NCI-H2029 treated with DMSO at 0.1 percent for 48 hours (cell line): ENCODE measurements around the gene ZNF385B.
A peak's percentile ranks its signal among the peaks of the same experiment; 100 is the strongest.

Source experiments
- DNase-seq: peaks from one replicate; lab custom pipeline; 2025; lab: John Stamatoyannopoulos, UW

ZNF385B gene

DNA sequence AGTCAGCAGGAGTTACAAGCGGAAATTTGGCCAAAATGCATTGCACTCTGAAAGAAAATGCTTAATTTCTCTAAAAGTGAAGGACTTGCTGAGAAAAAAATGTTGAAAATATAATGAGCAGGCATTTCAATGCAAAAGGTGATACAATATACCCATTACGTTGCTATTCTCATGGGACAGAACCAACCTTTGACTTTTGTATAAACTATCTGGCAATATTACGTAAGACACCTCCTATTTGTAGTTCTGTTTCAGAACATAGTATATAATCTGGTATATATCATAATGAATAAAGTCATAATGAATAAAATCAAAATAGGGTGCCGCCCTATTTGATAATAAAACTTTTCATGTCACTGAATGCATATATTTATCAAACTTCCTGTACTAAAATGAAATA is 310.6 kb downstream of the ZNF385B start:
- DNase-seq: no peak

DNA sequence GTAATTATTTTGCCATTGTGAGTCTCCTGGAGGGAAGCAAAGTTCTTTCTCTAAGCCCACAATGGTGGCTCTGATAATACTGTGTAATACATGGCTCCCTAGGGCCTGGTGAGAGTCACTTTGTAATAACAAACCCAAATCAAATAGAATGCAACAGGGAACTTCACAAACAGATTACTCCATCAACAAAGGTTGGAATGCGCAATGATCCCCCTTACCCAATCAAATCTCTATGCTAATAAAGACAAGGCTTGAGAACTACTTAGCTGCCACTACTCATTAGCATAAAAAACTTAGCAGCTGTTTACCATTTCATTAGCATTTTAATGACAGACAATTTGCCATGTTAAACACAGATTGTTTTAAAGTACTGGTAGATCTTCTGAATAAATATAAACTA is 311.2 kb downstream of the ZNF385B start:
- no peak for DNase-seq

DNA sequence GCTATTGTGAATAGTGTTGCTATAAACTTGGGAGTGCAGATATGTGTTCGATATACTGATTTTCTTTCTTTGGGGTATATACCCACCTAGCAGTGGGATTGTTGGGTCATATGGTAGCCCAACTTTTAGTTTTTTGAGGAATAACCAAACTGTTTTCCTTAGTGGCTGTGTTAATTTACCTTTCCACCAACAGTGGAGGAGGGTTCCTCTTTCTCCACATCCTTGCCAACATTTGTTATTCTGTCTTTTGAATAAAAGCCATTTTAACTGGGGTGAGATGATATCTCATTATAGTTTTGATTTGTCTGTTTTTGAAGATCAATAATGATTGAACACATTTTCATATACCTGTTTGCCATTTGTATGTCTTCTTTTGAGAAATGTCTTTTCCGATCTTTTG is 314.8 kb downstream of the ZNF385B start:
- no peak for DNase-seq

DNA sequence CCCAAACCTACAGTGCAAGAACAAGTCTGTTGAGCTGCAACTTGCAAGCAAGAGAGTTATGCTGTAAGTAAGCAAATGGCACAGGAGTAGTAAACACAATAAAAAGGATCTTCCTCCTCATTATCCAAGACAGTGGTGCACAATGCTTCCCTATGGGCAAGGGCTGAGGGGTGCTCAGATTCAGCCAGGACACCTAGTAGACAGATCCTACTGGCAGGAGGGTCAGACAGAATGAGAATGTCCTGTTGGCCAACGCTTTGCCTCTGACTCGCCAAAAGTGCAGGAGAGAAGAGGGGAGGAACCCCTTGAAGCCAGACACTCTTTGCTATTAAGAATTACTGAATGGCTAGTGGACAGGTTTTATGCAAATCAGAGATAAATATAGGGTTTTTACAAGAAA is 316.4 kb downstream of the ZNF385B start:
- no peak for DNase-seq

DNA sequence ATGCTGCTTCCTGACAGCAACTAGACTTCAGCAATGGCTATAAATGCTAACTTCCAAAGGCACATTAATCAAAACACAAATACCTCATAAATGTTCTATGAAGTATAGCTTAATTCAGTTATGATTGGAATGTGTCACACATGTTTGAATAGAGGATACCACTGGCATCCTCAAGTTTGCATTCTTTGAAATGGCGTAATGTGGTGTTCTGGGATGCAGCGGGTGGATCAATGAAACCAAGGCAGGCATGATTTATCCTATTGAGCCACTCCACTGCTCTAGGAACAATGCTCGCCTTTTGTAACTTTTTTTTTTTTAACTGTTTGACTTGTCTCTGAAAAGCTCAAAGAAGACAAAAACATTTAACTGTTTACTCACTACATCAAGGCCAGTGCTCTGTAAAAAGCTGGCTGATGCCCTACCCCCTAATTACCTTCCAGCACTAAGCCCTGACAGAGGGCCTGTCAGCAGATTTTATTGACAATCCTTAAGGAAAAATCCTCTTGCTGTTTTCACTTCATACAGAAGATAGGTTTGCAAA is 318.0 kb downstream of the ZNF385B start:
- no peak for DNase-seq

DNA sequence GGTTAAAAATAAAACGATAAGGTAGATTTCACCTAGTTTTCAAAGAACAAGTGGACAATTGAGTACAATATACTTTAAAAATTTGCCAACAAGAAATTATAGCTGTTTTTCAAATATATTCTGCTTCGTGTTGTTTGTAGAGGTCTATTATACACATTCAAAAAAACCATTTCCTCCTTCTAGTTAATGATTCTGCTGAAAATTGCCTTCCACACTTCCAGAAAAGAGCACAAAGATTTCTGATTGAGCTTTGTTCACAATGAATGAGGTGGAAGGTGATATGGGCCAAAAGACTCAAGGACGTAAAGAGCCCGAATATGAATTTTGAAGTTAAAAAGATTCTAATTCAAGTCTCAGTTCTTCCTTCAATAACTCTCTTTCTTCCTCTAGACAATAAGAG is 319.8 kb downstream of the ZNF385B start:
- DNase-seq: no peak

DNA sequence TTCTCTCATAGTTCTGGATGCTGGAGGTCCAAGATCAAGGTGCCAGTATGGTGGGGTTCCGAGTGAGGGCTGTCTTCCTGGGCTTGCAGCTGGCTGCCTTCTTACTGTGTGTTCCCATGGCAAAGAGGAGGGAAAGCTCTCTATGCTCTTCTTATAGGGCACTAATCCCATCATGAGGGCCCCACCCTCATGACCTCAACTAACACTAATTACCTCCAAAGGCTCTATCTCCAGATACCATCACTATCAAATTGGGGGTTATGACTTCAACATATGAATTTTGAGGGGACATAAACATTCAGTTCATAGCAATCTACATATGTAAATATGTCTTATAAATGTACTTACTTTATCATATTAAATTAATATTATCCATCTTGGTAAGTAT is 322.3 kb downstream of the ZNF385B start:
- no peak for DNase-seq

DNA sequence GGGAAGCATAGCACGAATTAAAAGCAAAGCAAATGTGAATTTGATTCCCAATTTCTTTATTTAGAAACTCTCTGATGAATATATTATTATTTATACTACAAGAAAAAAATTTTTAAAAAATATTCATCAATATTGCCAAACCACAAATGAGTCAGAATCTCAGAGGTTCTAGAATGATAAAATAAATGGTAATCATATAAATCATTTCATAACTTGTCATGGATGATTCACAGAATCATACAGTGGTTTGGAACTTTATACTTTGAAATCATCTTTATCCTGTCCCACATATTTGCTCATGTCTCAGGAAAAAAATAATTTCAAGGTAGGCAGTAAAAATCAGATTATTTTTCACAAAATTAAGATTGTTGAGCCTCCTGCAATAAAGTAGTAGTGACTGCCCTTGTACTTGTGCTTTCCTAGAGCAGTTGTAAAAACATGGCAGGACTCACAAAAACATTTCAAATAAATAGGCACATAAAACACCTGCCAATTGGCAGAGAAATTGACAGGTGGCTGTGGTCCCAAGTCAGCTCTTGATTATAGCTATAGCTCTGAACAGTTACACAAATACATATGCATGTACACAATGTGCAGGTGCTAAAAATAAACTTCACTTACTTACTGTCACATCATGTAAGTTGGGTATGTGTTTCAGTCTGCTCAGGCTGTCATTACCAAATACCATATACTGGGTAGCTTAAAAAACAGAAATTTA is 322.8 kb downstream of the ZNF385B start:
- DNase-seq: no peak

DNA sequence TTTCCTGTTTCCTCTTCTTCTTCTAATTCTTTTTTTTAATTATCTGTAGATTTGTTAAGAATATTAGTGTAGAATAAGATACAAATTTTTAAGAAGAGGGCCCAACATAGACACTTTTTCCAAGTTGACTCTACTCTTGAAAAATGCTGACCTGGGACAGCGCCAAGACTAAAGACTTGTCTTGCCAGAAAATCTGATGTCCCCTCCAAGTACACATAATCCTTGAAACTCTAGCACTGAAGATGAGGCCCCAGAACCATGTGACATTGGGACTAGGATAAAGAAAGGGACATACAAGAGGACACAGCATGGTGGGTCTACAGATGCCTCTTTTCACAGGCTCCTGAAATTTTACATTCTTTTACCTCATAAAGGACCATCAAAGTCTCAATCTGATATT is 325.2 kb downstream of the ZNF385B start:
- DNase-seq: no peak

DNA sequence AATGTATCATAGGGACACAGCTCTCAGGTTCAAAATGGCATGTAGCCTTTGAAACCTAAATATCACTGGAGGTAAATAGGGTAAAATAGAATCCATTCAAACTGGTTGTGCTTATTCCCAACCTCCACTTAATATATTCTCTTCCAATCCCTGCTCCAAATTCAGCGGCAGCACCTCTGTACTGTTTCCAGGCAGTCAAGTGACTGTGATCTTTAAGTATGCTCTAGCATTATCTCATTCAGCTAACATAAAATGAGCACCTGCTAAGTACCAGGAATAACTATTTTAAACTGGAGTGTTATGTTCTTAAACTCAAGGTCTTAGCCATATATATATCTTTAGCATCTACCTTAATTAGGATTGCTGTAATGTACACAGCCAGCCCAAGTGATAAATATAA is 327.5 kb downstream of the ZNF385B start:
- no peak for DNase-seq

DNA sequence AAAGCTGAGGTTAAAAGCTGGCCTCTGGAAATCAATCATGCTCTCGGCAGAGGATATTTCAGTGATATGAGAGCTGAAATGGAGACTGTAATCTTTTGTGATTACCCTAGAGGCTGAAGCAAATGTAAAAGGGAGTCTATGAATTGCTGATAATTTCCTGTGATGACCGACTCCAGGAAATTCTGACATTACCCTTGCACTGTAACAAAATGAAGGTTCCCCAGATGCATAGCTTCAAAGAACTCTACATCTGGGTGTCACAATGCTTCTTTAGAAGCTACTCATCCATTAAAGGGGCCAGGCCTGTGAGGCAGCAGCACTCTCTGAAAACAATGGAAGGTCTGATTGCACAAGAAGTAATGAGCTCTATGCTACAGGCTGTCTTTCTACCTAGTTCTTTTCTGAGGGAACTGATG is 328.5 kb downstream of the ZNF385B start:
- no peak for DNase-seq

DNA sequence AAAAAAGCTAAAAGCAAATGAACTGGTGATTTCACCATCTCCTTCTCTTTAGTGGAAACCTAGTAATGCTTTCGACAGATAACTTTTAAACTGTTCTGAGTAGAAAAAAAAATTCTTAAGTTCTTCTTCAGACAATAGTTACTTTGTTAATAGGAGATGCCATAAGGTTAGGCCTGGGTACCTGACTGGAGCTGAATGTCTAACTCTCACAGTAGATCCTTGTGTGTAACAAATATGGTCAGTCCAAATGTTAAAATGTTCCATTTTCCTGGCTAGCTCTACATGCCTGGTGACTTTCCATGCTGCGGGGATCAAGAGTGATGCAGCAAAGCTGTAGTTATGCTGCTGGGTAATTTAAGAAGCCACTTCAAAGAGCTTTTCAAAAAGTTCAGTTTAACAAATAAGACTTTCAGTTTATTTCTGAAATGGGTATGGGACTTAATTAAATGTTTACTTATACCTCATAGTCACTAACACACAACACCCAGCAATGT is 332.8 kb downstream of the ZNF385B start:
- no peak for DNase-seq

DNA sequence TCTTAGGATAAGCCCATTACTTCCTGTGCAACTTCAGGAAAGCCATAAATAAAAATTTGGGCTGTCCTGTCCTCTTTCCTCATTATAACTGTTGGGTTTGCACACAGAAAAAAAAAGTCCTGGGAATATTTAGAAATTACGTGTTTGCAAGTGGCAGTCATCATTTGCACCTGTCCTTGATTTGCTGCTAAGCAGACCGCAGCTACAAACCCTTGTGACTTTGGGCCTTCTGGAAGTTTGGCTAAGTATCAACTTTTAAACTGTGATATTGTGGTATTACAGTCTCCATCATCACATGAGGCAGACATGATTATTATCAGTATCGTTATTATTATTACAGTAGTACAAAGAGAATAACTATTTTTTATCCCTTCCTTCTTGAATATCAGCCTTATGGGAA is 336.1 kb downstream of the ZNF385B start:
- no peak for DNase-seq

DNA sequence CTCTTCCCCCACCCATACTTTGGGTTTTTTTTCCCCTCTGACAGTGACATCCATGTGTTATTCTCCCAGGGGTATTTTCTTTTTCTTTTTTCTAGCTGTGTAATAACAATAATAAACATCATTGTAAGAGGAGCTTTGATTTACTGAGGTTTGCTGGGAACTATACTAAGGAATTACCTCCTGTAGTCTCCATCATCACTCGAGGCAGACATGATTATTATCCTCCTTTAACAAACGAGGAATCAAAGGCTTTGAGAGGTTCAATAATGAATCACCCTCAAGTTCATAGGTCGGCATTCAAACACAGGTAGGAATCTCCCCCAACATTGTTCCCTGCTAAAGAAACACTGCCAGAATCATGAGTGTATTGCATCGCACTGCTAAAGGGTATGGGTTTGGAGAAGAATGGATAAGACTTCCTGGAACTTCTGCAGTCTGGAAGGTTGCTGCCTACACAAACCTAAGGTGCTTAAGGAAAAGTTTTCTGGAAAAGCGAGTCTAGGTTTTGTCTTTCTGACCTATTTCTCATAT is 336.5 kb downstream of the ZNF385B start:
- DNase-seq: no peak

DNA sequence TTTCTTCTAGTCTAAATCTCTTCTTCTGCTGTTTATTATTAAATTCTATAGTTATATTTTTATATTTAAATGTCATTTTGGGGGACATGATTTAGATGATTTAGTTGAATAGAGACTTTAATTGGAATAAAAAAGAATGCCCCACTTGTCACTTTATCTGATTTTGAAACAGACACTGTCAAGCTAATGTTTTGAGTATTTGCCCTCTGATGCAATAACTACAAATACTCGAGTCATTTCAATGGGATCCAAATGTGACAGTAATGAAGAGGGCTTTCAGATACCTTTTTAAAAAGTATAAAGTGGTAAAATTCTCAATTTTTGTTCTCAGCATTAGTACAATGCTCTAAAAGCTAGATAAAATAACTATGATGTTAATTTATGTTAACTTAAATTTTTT is 339.5 kb downstream of the ZNF385B start:
- DNase-seq: no peak

DNA sequence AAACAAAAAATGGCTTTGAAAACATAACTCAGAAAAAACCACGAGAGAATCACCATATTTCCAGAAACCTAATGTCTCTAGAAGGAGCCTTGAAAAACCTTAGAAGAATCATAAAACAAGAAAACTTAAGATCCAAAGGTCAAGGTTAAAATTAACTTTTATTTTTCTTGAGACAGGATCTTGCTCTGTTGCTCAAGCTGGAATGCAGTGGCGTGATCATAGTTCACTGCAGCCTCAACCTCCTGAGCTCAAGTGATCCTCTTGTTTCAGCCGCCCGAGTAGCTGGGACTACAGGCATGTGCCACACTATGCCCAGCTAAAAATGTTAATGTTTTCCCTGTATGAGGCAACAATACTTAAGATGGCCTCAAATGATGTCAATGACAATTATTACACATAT is 342.6 kb downstream of the ZNF385B start:
- no peak for DNase-seq

DNA sequence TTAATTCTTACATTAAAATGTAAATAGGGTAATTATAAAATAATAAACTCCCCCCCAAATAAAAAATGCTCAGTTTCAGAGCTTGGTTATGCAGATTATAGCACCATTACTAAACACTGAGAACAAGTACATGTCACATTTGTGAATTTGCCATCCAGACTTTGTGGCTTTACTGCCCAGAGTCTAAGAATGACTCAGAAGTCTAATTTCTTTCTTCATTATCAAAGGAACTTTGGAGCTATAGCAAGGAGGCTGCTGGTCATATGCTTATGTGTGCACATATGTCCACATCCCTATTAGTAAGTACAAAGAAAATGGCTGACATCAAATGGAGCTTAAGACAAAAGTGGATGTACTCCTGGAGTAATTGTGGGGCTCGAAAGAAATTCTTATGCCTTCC is 348.2 kb downstream of the ZNF385B start:
- DNase-seq: no peak

DNA sequence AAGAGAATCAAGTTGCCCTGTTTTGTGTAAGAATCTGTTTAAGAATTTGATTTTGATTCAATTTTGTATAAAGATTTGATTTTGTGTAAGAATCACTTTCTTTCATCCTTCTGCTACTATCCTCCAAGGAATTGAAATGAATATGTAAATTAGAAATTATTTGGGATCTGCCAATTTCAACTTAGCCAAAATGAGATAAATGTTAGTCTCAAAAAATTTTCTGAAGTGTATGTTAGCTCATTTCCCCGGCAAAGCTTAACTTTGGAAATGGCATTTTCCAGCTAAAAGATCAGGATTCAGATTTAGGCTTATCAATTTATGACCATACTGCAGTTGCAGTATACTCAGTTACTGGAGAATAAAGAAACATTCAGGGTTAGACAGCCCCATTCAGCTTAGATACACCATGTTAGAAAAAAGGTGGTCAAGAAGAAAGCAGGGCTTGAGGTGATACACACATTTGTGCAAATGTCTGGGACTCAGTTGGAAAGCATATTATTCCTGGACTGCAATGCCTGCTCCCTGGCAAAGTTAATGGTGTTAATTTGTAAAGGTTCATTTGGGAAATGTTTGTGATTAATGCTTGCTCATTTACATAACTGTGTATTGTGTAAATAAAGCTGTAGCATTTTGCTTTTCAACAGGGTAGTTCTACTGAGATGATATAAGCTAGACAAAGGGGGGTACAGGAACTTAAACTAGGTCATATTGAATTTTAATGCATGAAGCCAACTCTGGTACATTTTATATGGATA is 349.0 kb downstream of the ZNF385B start:
- DNase-seq: no peak

DNA sequence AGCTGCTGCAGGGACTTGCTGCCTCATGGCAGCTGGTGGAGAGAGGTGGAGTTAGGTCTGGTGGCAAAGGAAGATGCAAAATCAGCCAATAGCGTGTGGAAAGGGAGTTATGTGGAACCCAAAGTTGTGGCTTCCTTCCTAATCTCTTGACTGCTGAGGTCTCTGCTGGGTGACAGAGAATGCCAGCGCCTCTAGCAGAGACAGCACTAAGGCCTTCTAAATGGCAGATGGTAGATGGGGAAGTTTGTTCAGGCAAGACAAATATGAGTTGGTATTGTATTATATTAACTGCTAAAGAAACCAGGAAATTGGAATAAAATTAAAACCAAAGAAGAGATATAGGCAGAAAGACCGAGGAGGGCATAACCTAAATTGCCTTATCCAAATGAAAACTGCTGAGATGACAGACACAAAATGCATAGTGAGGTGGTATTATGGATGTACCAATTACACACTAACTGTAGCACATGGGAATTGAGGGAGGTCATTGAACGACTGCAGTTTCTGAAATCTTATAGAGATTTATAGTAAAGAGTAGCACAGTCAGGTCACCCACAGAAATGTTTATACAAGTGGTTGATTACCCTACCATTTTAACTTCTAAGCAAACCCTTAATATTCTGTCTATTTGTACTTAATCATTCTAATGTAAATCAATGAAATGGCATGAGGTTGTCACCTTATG is 350.2 kb downstream of the ZNF385B start:
- DNase-seq: no peak

DNA sequence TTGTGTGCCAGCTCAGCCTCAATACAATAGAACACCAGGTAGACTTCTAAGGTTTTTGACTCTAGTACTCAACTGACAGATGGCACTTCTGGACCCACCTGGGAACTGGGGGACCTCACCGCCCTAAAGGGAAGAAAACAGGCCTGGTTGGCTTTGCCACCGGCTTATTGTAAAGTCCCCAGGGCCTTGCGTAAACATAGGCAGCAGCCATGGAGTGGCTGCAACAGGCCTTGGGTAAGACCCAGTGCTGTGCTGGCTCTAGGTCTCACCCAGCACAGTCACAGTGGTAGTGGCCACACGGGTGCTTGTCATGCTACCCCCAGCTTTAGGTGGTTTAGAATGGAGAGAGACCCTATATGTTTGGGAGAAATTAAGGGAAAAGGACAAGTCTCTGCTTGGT is 366.1 kb downstream of the ZNF385B start:
- no peak for DNase-seq

DNA sequence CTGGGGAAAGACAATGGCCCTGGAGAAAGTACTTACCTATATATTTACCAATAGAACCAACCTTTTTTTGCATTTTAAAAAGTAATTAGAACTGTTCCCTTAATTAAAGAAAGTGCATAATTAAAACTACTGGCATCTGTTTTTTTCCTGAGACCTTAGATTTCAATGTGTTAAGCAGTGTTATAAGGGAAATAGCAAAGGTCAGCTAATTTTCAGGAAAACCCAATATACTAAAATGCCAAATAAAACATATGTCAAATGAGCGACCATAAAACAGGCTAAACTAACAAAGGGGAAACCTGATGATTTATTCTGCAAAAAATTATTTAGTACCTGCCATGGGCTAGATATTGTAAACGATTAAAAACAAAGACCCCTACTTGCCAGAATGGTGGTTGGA is 372.8 kb downstream of the ZNF385B start:
- no peak for DNase-seq

DNA sequence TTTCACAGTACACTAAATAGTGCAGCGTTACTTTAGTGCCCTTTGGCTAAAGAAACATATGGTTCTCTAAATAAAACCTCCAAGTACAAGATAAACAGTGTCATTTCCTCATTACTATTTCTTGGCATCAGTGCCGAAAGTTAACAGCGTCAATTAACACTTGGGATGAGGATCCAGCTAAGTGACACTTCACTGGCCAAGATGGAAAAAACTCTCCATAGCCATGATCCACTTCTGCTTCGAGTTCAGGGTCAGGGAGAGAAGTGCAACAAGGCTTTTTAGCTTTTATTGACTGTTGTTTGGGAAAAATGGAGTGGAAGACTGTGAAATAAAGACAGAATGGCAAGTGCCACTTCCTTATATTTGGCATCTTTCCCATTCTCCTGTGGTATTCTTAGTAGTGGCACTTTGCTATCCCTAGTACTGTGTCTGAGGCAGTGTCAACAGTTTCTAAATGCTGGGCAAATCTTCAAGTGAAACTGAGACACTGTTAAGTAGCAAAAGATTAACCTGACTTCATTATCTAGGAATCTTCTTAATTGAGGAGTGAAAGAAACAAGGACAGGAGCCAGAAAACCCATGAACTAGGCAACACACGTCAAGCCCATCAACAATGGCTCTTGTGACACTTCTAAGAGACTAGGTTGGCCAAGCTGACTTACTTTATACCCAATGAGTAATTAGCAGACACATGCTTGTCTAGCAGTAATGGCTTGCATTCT is 374.2 kb downstream of the ZNF385B start:
- DNase-seq: peak; percentile 43
